C4-2B (cell line): Measurements from ENCODE around the gene MYLK.

Experiments
- ZFX ChIP-seq: fragments of 450-650 bp; IDR thresholded peaks from 2 replicates; pipeline ENCODE4 v1.6.1; 2017
- TF ChIP-seq, protein P1 (sequence below): fragments of 450-650 bp; conservative IDR thresholded peaks from 2 replicates; pipeline ENCODE4 v1.5.1; 2017; ENCODE audit warnings: mild to moderate bottlenecking

DNA sequence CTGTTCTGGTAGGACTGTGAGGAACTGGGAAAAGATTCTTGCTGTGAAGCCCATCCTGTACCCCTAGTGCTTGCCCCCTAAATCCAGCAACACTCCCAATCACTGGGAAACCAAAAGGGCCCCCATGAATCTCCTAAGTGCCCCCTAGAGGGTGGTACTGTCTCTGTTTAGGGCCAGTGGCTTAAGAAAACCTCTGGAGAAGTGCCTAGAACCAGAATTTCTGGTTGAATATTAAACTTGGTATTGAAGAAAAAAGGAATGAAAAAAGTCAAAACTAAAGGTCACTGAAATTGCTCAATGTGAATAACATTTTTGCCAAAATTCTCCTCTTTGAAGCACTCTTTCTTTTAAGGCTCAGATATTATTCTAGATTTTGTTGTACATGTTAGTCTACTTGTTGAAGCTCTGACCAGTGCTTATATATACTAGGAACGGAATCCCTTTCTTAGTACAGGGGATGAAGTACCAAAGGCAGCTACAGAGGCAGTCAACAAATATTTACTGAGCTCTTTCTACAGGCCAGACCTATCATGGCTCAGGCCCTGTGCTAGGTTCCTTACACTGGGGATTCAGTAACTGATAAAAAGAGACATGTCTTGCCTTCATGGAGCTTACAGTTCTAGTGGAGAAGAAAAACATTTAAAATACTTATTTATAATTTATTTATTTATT, 138.8 kb downstream of the MYLK start:
- TF ChIP-seq, protein P1, sequence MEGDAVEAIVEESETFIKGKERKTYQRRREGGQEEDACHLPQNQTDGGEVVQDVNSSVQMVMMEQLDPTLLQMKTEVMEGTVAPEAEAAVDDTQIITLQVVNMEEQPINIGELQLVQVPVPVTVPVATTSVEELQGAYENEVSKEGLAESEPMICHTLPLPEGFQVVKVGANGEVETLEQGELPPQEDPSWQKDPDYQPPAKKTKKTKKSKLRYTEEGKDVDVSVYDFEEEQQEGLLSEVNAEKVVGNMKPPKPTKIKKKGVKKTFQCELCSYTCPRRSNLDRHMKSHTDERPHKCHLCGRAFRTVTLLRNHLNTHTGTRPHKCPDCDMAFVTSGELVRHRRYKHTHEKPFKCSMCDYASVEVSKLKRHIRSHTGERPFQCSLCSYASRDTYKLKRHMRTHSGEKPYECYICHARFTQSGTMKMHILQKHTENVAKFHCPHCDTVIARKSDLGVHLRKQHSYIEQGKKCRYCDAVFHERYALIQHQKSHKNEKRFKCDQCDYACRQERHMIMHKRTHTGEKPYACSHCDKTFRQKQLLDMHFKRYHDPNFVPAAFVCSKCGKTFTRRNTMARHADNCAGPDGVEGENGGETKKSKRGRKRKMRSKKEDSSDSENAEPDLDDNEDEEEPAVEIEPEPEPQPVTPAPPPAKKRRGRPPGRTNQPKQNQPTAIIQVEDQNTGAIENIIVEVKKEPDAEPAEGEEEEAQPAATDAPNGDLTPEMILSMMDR, result peak; percentile 34
- no peak for TF ChIP-seq ZFX
